GM21423 (cell line): Measurements from ENCODE around the gene CYP2U1.

Source experiments
- ATAC-seq: cut with Tn5 transposase; IDR thresholded peaks from one replicate; pipeline ENCODE4 v1.9.1; 2021; ENCODE audit warnings: mild to moderate bottlenecking, moderate library complexity; ENCODE audit not compliant: unreplicated experiment

Gene CYP2U1

DNA sequence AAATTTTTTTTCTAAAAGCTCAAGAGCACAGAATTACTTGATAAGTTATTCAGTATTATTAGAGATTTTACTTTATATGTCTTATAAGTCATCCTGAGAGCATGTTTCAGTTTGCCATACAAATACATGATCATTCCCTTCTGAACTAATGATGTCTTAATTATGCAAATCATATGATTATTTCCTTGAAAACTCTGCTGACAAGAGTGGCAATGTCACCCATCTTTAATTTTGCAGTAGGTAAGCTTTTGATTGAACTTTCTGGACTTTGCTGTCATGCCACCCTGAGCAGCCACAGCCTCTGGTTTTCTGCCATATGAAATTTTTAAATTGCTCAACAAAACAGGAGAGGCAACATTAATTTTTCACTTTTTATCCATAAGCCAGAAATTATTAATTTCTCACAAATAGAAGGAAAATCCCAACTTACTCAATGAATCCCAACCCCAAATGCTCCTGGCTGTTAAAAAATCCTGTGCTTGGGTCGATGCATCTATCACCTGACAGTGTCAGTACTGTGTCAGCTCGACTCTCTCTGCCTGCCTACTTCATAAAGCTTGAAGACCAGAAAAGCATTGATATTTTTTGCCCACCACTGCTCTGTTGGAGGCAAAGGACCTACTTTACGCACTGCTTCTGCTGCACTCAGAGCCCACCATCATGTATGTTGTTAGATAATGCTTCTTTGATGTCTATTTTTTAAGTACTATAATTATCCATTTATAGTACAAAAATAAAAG, 46.8 kb downstream of the CYP2U1 start:
- ATAC-seq: no peak

DNA sequence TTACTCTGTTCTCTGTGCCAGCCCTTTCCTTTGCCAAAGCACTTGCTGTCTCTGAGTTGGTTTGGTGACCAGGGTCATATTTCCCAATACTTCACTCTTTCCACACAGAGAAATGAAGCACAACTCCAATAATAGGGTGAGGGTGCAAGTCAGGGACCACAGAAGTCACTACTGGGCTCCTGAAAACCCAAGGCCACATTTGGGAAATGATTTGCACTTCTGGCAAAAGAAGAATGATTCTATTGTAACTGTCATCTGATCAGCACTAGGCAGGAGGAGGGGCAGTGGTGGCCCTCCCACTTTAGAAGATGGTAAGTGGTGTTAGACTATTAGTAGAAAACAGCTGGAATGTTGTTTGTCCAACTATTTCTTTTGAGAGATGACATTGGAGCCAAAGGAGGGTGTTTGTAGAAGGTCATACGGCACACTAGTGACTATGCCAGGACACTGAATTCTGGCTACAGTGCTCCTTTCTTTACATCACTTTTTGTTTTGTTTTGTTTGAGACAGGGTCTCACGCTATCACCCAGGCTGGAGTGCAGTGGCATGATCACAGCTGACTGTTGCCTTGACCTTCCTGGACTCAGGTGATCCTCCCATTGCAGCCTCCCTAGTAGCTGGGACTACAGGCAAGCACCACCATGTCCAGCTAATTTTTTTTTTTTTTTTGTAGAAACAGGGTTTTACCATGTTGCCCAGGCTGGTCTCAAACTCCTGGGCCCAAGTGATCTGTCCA, 47.5 kb downstream of the CYP2U1 start:
- ATAC-seq: no peak

DNA sequence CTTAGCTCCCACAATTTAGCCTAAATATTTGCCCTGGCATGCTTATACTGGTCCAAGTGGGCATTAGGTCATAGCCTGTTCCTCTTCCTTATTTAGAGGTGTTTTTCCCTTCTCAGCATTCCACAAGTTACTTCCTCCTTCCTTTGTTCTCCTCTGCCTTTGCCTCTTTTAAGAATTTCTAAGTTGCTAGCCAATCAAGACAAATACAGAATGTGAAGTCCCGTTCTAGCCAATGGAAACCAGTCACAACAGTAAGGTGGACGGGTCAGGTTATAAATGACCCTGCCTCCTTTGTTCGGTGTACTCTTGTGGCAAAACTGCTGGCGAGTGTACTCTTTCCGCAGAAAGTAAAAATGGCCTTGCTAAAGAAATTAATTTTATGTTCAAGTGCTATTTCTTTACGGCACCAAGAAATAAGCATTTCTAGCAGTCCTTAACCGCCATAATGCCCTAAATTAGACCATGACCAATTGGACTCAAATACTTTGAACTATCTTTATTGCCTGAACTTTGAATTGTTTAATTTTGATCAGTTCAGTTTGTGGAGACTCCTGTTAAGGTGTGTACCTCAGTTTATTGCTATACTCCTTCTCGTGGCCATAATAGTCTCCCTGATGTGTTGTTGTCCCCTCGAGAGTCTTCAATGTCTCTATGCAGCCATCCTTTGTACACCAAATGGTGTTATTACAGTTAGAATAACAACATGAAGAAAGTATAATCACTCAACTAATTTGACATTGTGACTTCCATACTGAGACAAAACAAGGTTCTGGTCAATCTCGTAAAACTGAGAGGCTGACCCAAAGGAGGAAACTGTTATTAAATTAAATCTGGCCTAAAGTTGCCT, 56.8 kb downstream of the CYP2U1 start:
- ATAC-seq: no peak

DNA sequence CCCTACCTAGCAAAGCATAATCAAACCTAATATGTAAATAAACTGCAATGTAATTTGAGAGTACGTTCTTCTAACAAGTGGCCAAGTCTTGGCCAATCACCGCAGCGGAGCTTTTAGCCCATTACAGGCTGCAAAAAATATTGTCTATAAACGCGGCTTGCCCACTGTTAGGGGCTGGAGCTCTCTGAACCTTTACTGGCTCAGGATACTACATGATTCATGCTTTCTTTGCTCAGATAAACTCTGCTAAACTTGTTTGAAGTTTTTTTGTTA, 57.4 kb downstream of the CYP2U1 start:
- no peak for ATAC-seq

DNA sequence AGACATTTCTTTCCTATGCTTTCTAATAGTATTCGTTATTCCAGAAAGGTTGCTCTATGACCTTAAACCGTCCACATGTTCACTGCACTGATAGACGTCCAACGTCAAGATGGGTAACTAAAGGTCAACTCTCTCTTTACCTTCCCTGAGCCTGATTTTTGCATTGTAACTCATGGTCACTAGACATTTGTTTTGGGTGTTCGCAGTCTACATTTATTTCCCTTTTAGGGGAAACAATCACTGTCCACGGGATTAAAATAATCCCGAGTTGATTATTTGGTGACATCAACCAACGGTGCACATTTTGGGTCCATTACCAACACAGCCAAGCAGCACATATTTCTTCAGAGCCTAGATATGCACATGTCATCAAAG, 57.8 kb downstream of the CYP2U1 start:
- peak; percentile 9 for ATAC-seq

DNA sequence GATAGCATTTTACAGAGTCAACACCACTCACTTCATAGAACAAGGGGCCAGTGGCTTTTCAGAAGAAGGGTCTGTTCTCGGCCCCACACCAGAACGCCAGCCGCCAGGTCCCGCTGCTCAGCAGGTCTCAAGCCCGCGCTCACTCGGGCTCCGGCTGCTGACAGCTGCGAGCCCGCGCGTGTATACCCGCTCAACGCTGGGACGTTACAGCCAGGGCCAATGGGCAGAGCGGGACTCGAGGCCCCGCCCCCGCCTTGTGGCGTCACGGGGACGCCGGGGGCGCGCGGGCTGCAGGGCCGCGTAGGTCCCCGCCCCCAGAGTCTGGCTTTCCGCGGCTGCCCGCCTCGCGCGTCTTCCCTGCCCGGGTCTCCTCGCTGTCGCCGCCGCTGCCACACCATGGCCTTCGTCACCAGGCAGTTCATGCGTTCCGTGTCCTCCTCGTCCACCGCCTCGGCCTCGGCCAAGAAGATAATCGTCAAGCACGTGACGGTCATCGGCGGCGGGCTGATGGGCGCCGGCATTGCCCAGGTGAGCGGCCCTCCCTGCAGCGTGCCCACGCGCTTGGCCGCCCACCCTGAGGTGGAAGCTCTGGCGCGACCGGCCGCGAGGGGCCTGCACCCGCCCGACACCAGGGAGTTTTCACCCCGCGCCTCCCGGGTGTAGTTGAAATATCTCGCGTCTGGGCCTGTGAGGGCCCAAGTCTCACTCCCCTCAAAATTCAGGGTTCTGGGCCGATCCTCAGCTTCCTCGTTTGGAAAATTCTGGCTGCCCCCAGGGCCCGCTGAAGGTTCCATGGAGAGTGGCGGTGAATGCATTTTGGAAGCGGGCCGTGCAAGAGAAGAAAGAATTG, 58.4 kb downstream of the CYP2U1 start, which contains the start of gene HADH:
Gene HADH (plus strand): TSS at position 353 of the 850 bp plus-strand sequence. CDS start 44 bp downstream, at position 397.
- ATAC-seq: peak; percentile 93

DNA sequence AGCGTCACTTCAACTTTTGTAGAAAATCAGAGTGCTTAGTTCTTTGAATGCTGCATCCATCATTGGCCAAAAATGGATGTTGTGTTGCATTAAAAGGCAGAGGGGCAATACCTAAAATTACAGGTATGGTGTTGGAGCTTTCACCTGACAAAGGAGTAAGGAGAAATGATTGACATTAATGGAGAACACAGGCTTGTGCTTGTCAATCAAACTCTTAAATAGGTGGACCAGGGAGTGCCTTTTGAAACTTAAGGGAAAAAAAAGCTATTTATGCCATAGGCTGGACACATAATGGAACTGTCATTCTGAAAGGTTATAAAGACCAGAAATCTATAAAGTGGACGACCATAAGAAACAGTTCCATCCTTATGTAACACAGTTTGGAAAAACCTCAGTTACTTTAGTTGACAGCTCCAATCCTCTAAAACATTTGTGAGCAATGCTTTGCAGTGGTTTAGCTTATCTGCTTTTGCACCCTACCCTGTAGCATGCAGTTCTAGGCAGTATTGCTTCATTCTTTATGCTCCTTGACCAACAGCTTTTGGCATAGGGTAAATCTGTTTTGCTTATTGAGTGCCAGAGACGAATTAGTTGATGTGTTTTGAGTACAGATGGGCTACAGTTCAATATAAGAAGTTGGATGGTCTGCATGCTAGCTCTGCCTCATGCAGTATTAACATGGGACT, 60.7 kb downstream of the CYP2U1 start:
- no peak for ATAC-seq

DNA sequence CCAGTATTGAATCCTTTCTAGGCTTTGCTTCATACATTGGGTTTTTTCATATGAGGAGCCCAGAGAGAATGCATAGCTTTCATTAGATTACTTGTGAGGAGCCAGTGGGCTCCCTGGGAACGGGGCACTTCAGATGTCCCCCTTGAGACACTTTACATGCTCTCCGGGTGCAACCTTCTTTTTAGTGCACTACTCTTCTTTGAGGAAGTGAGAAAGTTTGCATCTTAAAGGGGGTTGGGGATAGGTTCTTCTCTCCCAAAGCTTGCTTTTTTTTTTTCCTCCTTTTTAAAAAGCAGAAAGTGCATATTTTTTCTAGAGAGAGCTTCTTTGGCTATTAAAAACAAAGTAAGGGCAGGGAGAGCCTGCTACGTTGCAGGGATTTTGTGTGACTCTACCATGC, 62.6 kb downstream of the CYP2U1 start:
- ATAC-seq: peak; percentile 39

DNA sequence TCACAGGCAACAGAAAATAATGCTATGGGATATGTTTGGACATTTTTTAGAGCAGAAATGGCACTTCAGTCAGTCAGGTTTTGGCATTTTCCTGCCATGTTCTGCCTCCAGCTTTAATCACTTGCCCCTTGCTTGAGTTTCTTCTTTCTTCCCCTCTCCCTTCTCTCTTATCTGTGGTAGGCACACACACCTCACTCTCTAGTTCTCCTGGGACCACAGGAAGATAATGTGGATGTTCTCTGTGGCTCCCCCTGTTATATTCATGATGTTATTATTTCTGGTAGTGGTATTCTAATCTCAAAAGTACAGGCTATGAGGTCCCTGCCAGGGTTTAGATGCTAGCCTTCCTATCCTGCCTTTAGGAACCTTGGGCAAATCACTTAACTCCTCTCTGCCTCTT, 63.5 kb downstream of the CYP2U1 start:
- ATAC-seq: no peak

DNA sequence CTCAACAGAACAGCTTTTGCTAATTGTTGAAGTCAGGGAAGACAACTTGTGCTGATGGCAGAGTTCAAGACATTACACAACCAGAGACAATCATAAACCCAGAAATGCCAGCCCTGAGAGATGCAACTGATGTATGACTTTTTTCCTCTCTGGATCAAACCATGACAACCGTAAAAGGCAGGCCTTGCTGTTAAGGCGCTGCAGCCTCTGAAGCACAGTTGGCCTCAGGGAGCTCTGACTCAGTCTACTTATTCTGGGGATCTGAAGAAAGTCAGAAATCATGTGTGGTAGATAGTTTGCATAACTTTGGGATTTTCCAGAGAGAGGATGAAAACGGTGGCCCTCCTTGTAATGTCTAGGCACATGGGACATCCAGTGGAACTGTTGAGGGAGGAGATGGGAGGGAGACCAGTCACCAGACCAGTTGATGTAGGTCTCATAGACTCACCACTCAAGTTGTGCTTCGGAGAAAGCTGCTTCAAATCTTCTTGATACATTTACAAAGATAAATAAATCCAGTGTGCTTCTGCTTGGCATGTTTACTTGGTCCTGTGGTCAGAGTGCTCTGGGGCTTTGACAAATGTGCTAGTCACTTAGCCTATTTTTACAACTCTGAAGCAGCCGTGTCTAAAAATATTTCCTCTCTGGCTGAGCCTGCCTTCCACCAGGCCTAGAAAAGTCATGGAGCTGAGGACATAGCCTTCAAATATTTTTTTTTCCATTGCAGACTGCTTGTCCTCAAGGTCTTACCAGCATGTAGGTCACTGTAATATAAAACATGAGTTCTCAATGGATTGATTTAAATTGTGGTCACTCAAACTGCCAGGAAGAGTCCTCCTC, 65.8 kb downstream of the CYP2U1 start:
- no peak for ATAC-seq

DNA sequence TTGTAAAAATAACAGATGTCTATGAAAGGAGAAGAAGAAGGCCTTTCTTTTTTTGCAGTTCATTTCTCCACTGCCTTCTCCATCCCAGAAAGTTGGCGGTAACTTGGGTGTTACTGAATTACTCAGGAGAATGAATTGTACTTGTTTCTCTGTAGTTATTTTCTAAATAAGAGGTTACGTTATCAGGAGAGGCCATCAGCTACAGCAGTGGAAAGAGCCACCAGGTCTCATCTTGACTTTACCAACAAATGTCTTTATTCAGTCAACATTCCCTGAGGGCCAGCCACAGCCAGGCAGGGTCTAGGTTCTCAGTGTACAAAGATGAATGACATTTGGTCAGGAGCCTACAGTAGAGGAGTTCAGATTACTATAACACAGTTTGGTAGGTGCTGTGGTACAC, 66.4 kb downstream of the CYP2U1 start:
- no peak for ATAC-seq

DNA sequence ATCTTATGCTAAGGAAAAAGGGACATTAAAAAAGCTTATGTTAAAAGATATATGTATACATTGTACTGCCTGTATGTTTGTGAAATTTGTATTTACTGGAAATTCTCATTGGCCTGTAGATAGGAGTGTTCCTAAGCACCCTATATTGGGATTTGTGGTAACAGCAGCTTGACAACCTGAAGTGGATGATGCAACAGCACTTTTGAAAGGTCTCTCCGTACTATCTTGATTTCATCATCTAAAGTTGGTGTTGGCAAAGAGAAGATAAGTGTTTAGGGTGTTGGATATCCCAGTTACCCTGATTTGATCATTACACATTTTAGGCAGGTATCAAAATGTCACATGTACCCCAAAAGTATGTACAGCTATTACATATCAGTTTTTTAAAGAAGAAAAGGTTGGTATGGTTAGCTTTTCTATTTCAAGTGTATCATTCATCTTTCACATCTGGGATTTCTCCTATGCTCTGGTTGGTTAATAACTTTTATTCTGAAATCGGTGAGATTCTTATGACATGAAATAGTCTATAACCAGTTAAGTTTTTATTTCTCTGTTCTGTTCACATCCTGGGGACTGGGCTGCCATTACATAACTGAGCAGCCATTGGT, 68.7 kb downstream of the CYP2U1 start:
- no peak for ATAC-seq

DNA sequence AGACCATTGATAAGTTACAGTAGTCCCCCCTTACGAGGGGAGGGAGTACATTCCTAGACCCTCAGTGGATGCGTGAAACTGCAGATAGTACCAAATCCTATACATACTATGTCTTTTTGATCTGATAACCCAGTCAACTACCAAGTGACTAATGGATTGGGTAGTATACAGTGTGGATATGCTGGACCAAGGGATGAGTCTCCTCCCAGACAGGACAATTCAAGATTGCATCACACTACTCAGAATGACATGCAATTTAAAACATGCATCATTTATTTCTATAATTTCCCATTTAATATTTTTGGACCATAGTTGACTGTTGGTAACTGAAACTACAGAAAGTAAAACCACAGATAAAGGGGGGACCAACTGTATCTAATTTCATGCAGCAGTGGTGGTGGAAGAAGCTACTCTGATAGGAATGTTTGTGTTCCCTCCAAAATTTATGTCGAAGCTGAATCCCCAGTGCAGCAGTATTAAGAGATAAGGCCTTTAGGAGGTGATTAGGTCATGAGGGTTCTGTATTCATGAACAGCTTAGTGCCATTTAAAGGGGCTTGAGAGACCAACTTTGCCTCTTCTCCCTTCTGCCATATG, 70.3 kb downstream of the CYP2U1 start:
- ATAC-seq: no peak
